ENCODE data around the gene OSM.

Gene OSM

GRCh38 chr22:30245985-30246813, 20.5 kb downstream of the OSM start, which contains the start of gene LIF:
TSS of gene LIF (minus strand) at chr22:30246759. CDS start at chr22:30246695, 64 bp downstream.
- H3K4me3 Mint-ChIP-seq, result peak within 1 kb of the TSS; percentile 100
- peak; percentile 73 for DNase-seq
- CTCF ChIA-PET, result interaction anchor here (0.6 to 1.5 kb wide), 3 partner anchors 18 to 137 kb away, joined by 3 to 5 read pairs (median 3); no protein-coding TSS in a partner anchor

GRCh38 chr22:30245181-30245984, 21.3 kb downstream of the OSM start:
- H3K27ac Mint-ChIP-seq, result peak overlapping the region; percentile 96
- peaks cover 50% of the 10 kb centered on the region for H3K36me3 Mint-ChIP-seq
- no peaks in the 10 kb centered on the region for H3K9me3 Mint-ChIP-seq
- peaks cover 88% of the 10 kb centered on the region for H3K4me1 Mint-ChIP-seq
- CTCF ChIA-PET, result interaction anchor here (0.6 to 2.8 kb wide), 4 partner anchors 17 to 136 kb away, joined by 3 to 8 read pairs (median 4); no protein-coding TSS in a partner anchor
- peak overlapping the region; percentile 100 for H3K4me3 Mint-ChIP-seq
- DNase-seq, result peak; percentile 59
- no peaks in the 10 kb centered on the region for H3K27me3 Mint-ChIP-seq

More at GRCh38 chr22:30245985-30246813, 20.5 kb downstream of the OSM start, which contains the start of gene LIF:
- Mint-ChIP-seq H3K27ac (peak within 1 kb of the TSS; percentile 96), H3K9me3 (no peaks in the 10 kb centered on the region), H3K27me3 (no peaks in the 10 kb centered on the region), H3K36me3 (peaks cover 42% of the 10 kb centered on the region), H3K4me1 (peaks cover 81% of the 10 kb centered on the region)

DNA sequence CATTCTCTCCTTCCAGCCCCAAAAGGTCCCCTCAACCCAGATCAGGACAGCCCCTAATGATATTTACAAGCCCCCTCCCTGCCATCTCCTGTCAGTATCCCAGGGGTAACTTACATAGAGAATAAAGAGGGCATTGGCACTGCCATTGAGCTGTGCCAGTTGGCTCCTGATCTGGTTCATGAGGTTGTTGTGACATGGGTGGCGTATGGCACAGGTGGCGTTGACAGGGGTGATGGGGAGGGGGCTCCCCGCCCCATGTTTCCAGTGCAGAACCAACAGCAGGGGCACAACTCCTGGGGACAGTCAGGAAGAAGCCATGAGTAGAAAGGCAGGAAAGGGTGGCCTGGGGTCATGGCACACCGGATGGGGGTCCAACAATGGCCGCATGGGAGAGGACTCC, 22.0 kb downstream of the OSM start:
- Mint-ChIP-seq H3K27me3 (no peaks in the 10 kb centered on the region), H3K4me3 (peak overlapping the region; percentile 100), H3K9me3 (no peaks in the 10 kb centered on the region), H3K4me1 (peaks cover 82% of the 10 kb centered on the region), H3K27ac (peak overlapping the region; percentile 96), H3K36me3 (peaks cover 51% of the 10 kb centered on the region)
- DNase-seq, result no peak
- CTCF ChIA-PET, result interaction anchor here (1.2 to 2.8 kb wide), 2 partner anchors 11 to 66 kb away, joined by 3 to 8 read pairs; no protein-coding TSS in a partner anchor

DNA sequence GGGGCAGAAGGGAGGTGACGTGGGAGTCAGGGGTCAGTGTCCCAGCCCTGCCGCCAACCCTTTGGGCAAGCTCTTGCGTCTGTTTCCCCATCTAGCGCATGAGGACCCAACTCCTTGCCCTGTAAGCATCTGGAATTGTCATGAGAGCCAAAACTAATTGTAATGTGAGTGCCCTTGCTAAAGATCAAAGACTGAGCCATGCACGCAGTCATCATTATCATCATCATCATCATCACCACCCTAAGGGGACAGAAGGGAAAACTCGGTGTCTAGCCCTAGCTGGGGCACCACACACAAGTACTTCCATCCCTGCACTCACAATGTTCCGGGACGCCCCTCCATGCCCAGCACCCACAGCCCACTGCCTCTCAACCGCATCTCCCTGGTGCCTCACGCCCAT, 22.6 kb downstream of the OSM start:
- H3K36me3 Mint-ChIP-seq, result peaks cover 53% of the 10 kb centered on the region
- CTCF ChIA-PET, result interaction anchor here (0.8 to 2.8 kb wide), 4 partner anchors 11 to 136 kb away, joined by 3 to 8 read pairs (median 4); no protein-coding TSS in a partner anchor
- peaks cover 82% of the 10 kb centered on the region for H3K4me1 Mint-ChIP-seq
- H3K4me3 Mint-ChIP-seq, result peak overlapping the region; percentile 100
- no peaks in the 10 kb centered on the region for H3K27me3 Mint-ChIP-seq
- DNase-seq, result no peak
- H3K27ac Mint-ChIP-seq, result peak overlapping the region; percentile 96
- H3K9me3 Mint-ChIP-seq, result no peaks in the 10 kb centered on the region

GRCh38 chr22:30243661-30244060, 23.0 kb downstream of the OSM start:
- Mint-ChIP-seq H3K4me3 (peak overlapping the region; percentile 100), H3K36me3 (peaks cover 53% of the 10 kb centered on the region), H3K4me1 (peaks cover 82% of the 10 kb centered on the region), H3K9me3 (no peaks in the 10 kb centered on the region), H3K27me3 (no peaks in the 10 kb centered on the region), H3K27ac (peak overlapping the region; percentile 96)
- CTCF ChIA-PET, result interaction anchor here (0.8 to 2.8 kb wide), 4 partner anchors 10 to 136 kb away, joined by 3 to 8 read pairs (median 4); no protein-coding TSS in a partner anchor
- DNase-seq, result no peak

DNA sequence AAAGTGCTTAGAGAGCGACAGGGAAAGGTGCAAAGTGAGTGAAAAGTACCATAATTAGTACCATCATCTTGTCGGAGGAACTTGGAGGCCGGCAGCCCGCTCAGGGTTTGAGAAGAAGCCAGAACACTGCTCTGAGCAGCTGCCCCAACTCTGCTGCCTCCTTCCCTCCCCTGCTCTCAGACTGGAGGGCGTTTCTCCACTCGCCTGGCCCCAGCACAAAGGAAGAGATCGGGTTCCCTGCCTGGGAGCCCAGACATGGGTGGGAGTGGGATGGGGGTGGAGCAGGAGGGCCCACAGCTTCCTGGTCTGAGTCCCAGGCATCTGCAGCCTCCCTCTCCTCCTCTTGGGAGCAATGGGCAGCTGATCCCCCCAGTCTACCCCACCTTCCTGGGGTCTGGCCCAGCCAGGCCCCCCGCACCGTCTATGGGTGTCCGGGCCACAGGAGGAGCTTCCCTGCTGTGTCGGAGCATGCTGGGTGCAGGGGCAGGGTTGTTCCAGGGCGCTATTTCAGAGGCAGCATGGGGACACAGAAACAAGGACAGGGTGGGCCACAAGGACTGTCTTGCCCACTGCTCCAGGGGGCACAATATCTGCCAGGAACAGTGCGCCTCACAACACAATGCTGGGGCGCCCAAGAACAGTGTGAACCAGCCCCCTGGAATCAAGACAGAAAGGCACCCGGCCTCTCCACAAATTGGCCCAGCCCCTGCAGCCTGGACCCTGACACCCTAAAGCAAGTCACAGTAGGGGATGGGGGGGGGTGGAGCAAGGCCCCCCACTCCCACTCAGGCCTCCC, 24.9 kb downstream of the OSM start:
- no peak for DNase-seq
- Mint-ChIP-seq H3K4me3 (peak overlapping the region; percentile 100), H3K36me3 (peaks cover 56% of the 10 kb centered on the region), H3K4me1 (peaks cover 79% of the 10 kb centered on the region), H3K9me3 (no peaks in the 10 kb centered on the region), H3K27ac (peak overlapping the region; percentile 96), H3K27me3 (no peaks in the 10 kb centered on the region)
- CTCF ChIA-PET, result interaction anchor here (0.9 kb wide), 1 partner anchor 134 kb away, joined by 3 read pairs; no protein-coding TSS in a partner anchor

GRCh38 chr22:30240541-30241417, 25.9 kb downstream of the OSM start:
- peaks cover 52% of the 10 kb centered on the region for H3K36me3 Mint-ChIP-seq
- CTCF ChIA-PET, result no interaction called here
- H3K9me3 Mint-ChIP-seq, result no peaks in the 10 kb centered on the region
- peaks cover 85% of the 10 kb centered on the region for H3K4me1 Mint-ChIP-seq
- H3K4me3 Mint-ChIP-seq, result peak overlapping the region; percentile 40
- peak overlapping the region; percentile 75 for H3K27ac Mint-ChIP-seq
- no peak for DNase-seq
- no peaks in the 10 kb centered on the region for H3K27me3 Mint-ChIP-seq

GRCh38 chr22:30239488-30240405, 26.9 kb downstream of the OSM start:
- peaks cover 81% of the 10 kb centered on the region for H3K4me1 Mint-ChIP-seq
- H3K36me3 Mint-ChIP-seq, result peaks cover 45% of the 10 kb centered on the region
- peak overlapping the region; percentile 45 for H3K27ac Mint-ChIP-seq

GRCh38 chr22:30238661-30239487, 27.8 kb downstream of the OSM start:
- Mint-ChIP-seq H3K27ac (peak overlapping the region; percentile 62), H3K9me3 (no peaks in the 10 kb centered on the region), H3K4me1 (peaks cover 74% of the 10 kb centered on the region), H3K27me3 (no peaks in the 10 kb centered on the region), H3K4me3 (no peak overlapping the region), H3K36me3 (peaks cover 36% of the 10 kb centered on the region)
- DNase-seq, result no peak
- CTCF ChIA-PET, result interaction anchor here (1.0 kb wide), 1 partner anchor 133 kb away, joined by 3 read pairs; no protein-coding TSS in a partner anchor

More at GRCh38 chr22:30239488-30240405, 26.9 kb downstream of the OSM start:
- CTCF ChIA-PET, result no interaction called here
- Mint-ChIP-seq H3K4me3 (no peak overlapping the region), H3K27me3 (no peaks in the 10 kb centered on the region), H3K9me3 (no peaks in the 10 kb centered on the region)
- no peak for DNase-seq

- Mint-ChIP-seq H3K4me3 (no peak overlapping the region), H3K27me3 (no peaks in the 10 kb centered on the region), H3K9me3 (no peaks in the 10 kb centered on the region), H3K27ac (peak overlapping the region; percentile 62), H3K36me3 (peaks cover 28% of the 10 kb centered on the region), H3K4me1 (peaks cover 66% of the 10 kb centered on the region)
- CTCF ChIA-PET, result interaction anchor here (1.0 to 2.1 kb wide), 2 partner anchors 131 to 132 kb away, joined by 3 to 8 read pairs; no protein-coding TSS in a partner anchor
- DNase-seq, result no peak
These were observed 28.5 kb downstream of the OSM start for GRCh38 chr22:30238136-30238535.

GRCh38 chr22:30236875-30237274, 29.8 kb downstream of the OSM start:
- H3K4me3 Mint-ChIP-seq, result no peak overlapping the region
- no peak overlapping the region for H3K27ac Mint-ChIP-seq
- no peaks in the 10 kb centered on the region for H3K9me3 Mint-ChIP-seq
- H3K27me3 Mint-ChIP-seq, result no peaks in the 10 kb centered on the region
- no peak for DNase-seq
- peaks cover 54% of the 10 kb centered on the region for H3K4me1 Mint-ChIP-seq
- H3K36me3 Mint-ChIP-seq, result peaks cover 19% of the 10 kb centered on the region
- CTCF ChIA-PET, result interaction anchor here (1.3 to 2.1 kb wide), 3 partner anchors 19 to 129 kb away, joined by 3 to 8 read pairs (median 4); no protein-coding TSS in a partner anchor
